Naive thymus-derived CD4-positive, alpha-beta T cell (primary cell): ENCODE data around the gene BSND. TPM values are rescaled to one million over a fixed set of nuclear protein-coding genes. Genes with fewer than 3 reads are reported as not detected.
"Not testable (repeated sequence)": the region's sequence is repeated elsewhere in the genome, so short reads cannot be mapped to it uniquely, and the experiment has no call there.

Source experiments
- ATAC-seq: fragments of 150-1000 bp; cut with Tn5 transposase; 2 replicates; pipeline ENCODE4 v1.10.0; 2021; ENCODE audit warnings: mild to moderate bottlenecking, moderate library complexity
- CTCF ChIA-PET: fragments of 350-600 bp; sonication (Branson Sonifier 250); formaldehyde crosslinking; loops from one replicate; lab custom pipeline; 2021; ENCODE audit warnings: antibody characterized with exemption; lab: Charles Lee
- POLR2A ChIA-PET: fragments of 350-600 bp; sonication (Branson Sonifier 250); formaldehyde crosslinking; loops from one replicate; lab custom pipeline; 2021; ENCODE audit warnings: antibody characterized with exemption, inconsistent platforms; lab: Charles Lee
- DNase-seq, 9 donors: peaks; one replicate each; pipeline versions ENCODE4 v3.0.0 to v3.0.0-alpha.2; 2020 to 2022; ENCODE audit warnings: mixed read lengths in 1 of 9
- H3K27ac ChIP-seq: one replicate; pipeline ENCODE4 v1.7.0; 2013; ENCODE audit warnings: mild to moderate bottlenecking, low read depth, low read length, moderate library complexity
- H3K27me3 ChIP-seq, 2 donors: one replicate each; pipeline ENCODE4 v1.7.0; 2013; ENCODE audit warnings: low read length in 2 of 2, mild to moderate bottlenecking in 2 of 2, moderate library complexity in 2 of 2; ENCODE audit not compliant: control insufficient read depth in 2 of 2, insufficient read depth in 2 of 2
- H3K36me3 ChIP-seq, 3 experiments: 1 replicate in 2 of 3; 2 replicates in 1 of 3; pipeline ENCODE4 v1.7.0; 2013; ENCODE audit warnings: low read length in 3 of 3, mild to moderate bottlenecking in 3 of 3, moderate library complexity in 1 of 3; ENCODE audit not compliant: insufficient read depth in 3 of 3, control insufficient read depth in 2 of 3
- H3K4me1 ChIP-seq, 2 donors: one replicate each; pipeline ENCODE4 v1.7.0; 2013; ENCODE audit warnings: low read length in 2 of 2, mild to moderate bottlenecking in 2 of 2, moderate library complexity in 1 of 2; ENCODE audit not compliant: control insufficient read depth in 2 of 2, insufficient read depth in 2 of 2
- H3K4me3 ChIP-seq: 2 replicates; pipeline ENCODE4 v1.7.0; 2013; ENCODE audit warnings: mild to moderate bottlenecking, low read length
- H3K9me3 ChIP-seq, 3 experiments: 1 replicate in 2 of 3; 2 replicates in 1 of 3; pipeline ENCODE4 v1.7.0; 2013; ENCODE audit warnings: low read length in 3 of 3; ENCODE audit not compliant: control insufficient read depth in 2 of 3
- H3K27ac Mint-ChIP-seq, 9 donors: one replicate each; pipeline ENCODE4 v1.8.0; 2020 to 2022; ENCODE audit warnings: mixed read lengths in 9 of 9, mild to moderate bottlenecking in 8 of 9, moderate library complexity in 5 of 9, inconsistent platforms in 2 of 9
- H3K27me3 Mint-ChIP-seq, 5 donors: one replicate each; pipeline ENCODE4 v1.8.0; 2021 to 2022; ENCODE audit warnings: mixed read lengths in 5 of 5, mild to moderate bottlenecking in 1 of 5
- H3K36me3 Mint-ChIP-seq, 5 donors: one replicate each; pipeline ENCODE4 v1.8.0; 2020 to 2022; ENCODE audit warnings: mixed read lengths in 5 of 5, mild to moderate bottlenecking in 3 of 5, inconsistent platforms in 1 of 5
- H3K4me1 Mint-ChIP-seq, 7 donors: one replicate each; pipeline ENCODE4 v1.8.0; 2020 to 2022; ENCODE audit warnings: mixed read lengths in 7 of 7, mild to moderate bottlenecking in 3 of 7, inconsistent platforms in 1 of 7
- H3K4me3 Mint-ChIP-seq, 10 donors: one replicate each; pipeline ENCODE4 v1.8.0; 2020 to 2022; ENCODE audit warnings: mild to moderate bottlenecking in 10 of 10, mixed read lengths in 10 of 10, moderate library complexity in 6 of 10, inconsistent platforms in 2 of 10
- H3K9me3 Mint-ChIP-seq, 11 donors: one replicate each; pipeline ENCODE4 v1.8.0; 2020 to 2022; ENCODE audit warnings: mixed read lengths in 11 of 11, mild to moderate bottlenecking in 4 of 11, inconsistent platforms in 1 of 11, moderate library complexity in 1 of 11
- intact Hi-C, 2 donors: fragments of 100-400 bp; cut with micrococcal nuclease; formaldehyde crosslinking; loops; one replicate each; pipeline ENCODE4 v1.15.1; 2023
- polyA plus RNA-seq, 2 donors: library from polyadenylated mRNA; unstranded; fragments of 300-500 nt; fragmentation: Illumina TruSeq; gene quantifications; one replicate each; pipeline ENCODE4 v1.2.3, GENCODE V29; 2021
- total RNA-seq, 6 experiments: library from RNA in 5 of 6; stranded (reverse) in 5 of 6; gene quantifications; 1 replicate in 5 of 6; 2 replicates in 1 of 6; pipeline ENCODE4 v1.2.3 and lab custom pipeline; 2021 to 2026

The BSND gene
- total and polyA plus RNA-seq, 7 experiments from 2014 or later: 0.05 TPM; not detected in 6

DNA sequence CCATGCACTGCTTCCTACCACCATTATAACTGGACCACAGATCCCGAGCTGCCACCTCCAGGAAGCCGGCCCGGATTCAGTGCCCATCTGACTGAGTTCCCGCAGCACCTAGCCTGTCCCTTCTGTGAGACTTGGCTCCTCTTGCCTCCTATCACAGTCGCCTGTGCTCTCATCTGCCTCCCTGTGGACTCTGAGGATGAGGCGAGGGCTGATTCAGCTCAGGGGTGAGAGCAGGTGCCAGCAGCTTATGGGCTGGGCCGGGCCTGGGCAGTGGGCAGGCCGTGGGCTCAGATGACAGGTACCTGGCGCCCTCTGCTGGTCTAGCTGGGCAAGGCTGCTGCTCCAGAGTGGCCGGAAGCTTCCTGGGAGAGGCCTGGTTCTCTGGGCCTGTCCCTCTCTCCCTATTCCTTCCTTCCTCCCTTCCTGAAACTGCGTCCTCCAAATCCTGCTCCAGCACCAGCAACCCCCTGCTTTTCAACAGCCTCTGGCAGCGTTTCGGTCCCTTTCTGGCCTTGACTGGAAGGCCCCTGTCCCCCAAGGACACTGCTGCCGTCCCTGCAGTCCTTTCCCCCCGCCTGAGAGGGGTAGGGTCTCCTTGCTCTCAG lies 23.3 kb downstream of the BSND start:
- ChIA-PET POLR2A (no interaction called here), CTCF (interaction anchor here (0.7 to 1.7 kb wide), 2 partner anchors 77 to 79 kb away, joined by 3 to 5 read pairs; no protein-coding TSS in a partner anchor)
- Mint-ChIP-seq H3K9me3 (no peaks in the 10 kb centered on the region), H3K4me1 (peaks cover 0 to 13% (median 0%) of the 10 kb centered on the region in 7 donors), H3K36me3 (no peaks in the 10 kb centered on the region), H3K27ac (no peak overlapping the region), H3K27me3 (peaks cover 5 to 13% (median 7%) of the 10 kb centered on the region in 5 donors), H3K4me3 (no peak overlapping the region)
- Histone ChIP-seq H3K27ac (no peak overlapping the region), H3K4me1 (no peaks in the 10 kb centered on the region), H3K27me3 (no peaks in the 10 kb centered on the region), H3K4me3 (no peak overlapping the region), H3K36me3 (no peaks in the 10 kb centered on the region), H3K9me3 (no peaks in the 10 kb centered on the region)
- intact Hi-C loops: loop anchor here (1.0 kb wide), 2 partner anchors 72 to 77 kb away; no protein-coding TSS in a partner anchor
- DNase-seq (peak; percentile 13 to 74 (median 34)), ATAC-seq (peak; percentile 98)

DNA sequence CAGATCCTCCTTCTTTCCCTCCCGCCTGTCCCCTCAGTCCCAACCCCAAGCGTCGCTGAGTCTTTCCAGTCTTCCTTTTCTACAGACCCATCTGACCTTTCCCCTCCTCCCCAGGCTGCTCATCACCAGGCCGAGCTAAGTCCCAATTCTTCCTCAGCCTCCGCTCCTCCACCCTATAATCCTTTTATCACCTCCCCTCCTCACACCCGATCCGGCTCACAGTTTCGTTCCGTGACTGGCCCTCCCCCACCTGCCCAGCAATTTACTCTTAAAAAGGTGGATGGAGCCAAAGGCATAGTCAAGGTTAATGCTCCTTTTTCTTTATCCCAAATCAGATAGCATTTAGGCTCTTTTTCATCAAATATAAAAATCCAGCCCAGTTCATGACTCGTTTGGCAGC lies 25.4 kb downstream of the BSND start:
- Mint-ChIP-seq H3K27ac (peak overlapping the region in 1 of 9 donors; percentile 70), H3K4me1 (peaks cover 0 to 13% (median 0%) of the 10 kb centered on the region in 7 donors)
- H3K4me3 ChIP-seq, intact Hi-C loops, H3K36me3 ChIP-seq, H3K36me3 Mint-ChIP-seq, DNase-seq, H3K4me1 ChIP-seq, H3K4me3 Mint-ChIP-seq, CTCF ChIA-PET, H3K27ac ChIP-seq, H3K9me3 ChIP-seq, POLR2A ChIA-PET, H3K27me3 Mint-ChIP-seq, ATAC-seq, H3K27me3 ChIP-seq, H3K9me3 Mint-ChIP-seq: not testable (repeated sequence)

DNA sequence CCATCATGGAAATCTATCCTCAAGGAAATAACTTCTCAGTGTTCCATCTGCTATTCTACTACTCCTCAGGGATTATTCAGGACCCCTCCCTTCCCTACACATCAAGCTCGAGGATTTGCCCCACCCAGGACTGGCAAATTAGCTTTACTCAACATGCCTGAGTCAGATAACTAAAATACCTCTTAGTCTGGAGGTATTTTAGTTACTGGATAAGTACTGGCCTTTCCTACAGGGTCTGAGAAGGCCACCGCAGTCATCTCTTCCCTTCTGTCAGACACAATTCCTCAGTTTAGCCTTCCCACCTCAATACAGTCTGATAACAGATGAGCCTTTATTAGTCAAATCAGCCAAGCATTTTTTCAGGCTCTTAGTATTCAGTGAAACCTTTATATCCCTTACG lies 27.9 kb downstream of the BSND start:
- H3K4me1 ChIP-seq, H3K9me3 Mint-ChIP-seq, H3K27me3 ChIP-seq, intact Hi-C loops, H3K27ac ChIP-seq, H3K9me3 ChIP-seq, CTCF ChIA-PET, ATAC-seq, H3K27ac Mint-ChIP-seq, H3K36me3 Mint-ChIP-seq, H3K36me3 ChIP-seq, H3K4me3 Mint-ChIP-seq, DNase-seq, H3K4me3 ChIP-seq, POLR2A ChIA-PET: not testable (repeated sequence)
- peaks cover 0 to 13% (median 0%) of the 10 kb centered on the region in 7 donors for H3K4me1 Mint-ChIP-seq
- H3K27me3 Mint-ChIP-seq: peaks cover 0 to 14% (median 0%) of the 10 kb centered on the region in 5 donors

- H3K9me3 Mint-ChIP-seq, POLR2A ChIA-PET, H3K4me3 Mint-ChIP-seq: not testable (repeated sequence)
Measured at GRCh38 chr1:55031098-55031497, 32.4 kb downstream of the BSND start.

GRCh38 chr1:55033265-55033614 lies 34.5 kb downstream of the BSND start:
- intact Hi-C loops: no loop called here
- Histone ChIP-seq H3K9me3 (no peaks in the 10 kb centered on the region), H3K36me3 (no peaks in the 10 kb centered on the region), H3K4me3 (no peak overlapping the region), H3K4me1 (no peaks in the 10 kb centered on the region), H3K27ac (no peak overlapping the region), H3K27me3 (no peaks in the 10 kb centered on the region)
- Mint-ChIP-seq H3K4me1 (peaks cover 0 to 6% (median 0%) of the 10 kb centered on the region in 7 donors), H3K36me3 (no peaks in the 10 kb centered on the region), H3K4me3 (no peak overlapping the region), H3K9me3 (no peaks in the 10 kb centered on the region), H3K27me3 (peaks cover 40 to 56% (median 47%) of the 10 kb centered on the region in 5 donors), H3K27ac (no peak overlapping the region)
- POLR2A ChIA-PET: no interaction called here
- ATAC-seq (no peak), DNase-seq (no peak)
- CTCF ChIA-PET: no interaction called here

More at GRCh38 chr1:55031098-55031497, 32.4 kb downstream of the BSND start:
- ATAC-seq, H3K27ac Mint-ChIP-seq, H3K36me3 ChIP-seq, H3K9me3 ChIP-seq, DNase-seq, intact Hi-C loops, H3K4me1 Mint-ChIP-seq, H3K4me1 ChIP-seq, H3K27ac ChIP-seq, H3K27me3 ChIP-seq, CTCF ChIA-PET, H3K36me3 Mint-ChIP-seq, H3K4me3 ChIP-seq: not testable (repeated sequence)
- peaks cover 22 to 43% (median 28%) of the 10 kb centered on the region in 5 donors for H3K27me3 Mint-ChIP-seq

- ChIA-PET POLR2A (no interaction called here), CTCF (no interaction called here)
- Mint-ChIP-seq H3K36me3 (no peaks in the 10 kb centered on the region), H3K4me1 (peaks cover 0 to 6% (median 0%) of the 10 kb centered on the region in 7 donors), H3K4me3 (no peak overlapping the region), H3K27me3 (peaks cover 48 to 65% (median 59%) of the 10 kb centered on the region in 5 donors), H3K27ac (no peak overlapping the region), H3K9me3 (no peaks in the 10 kb centered on the region)
- ATAC-seq (no peak), DNase-seq (no peak)
- Histone ChIP-seq H3K27ac (no peak overlapping the region), H3K4me3 (no peak overlapping the region), H3K4me1 (no peaks in the 10 kb centered on the region), H3K27me3 (no peaks in the 10 kb centered on the region), H3K9me3 (no peaks in the 10 kb centered on the region), H3K36me3 (no peaks in the 10 kb centered on the region)
- intact Hi-C loops: no loop called here
Measured at GRCh38 chr1:55034476-55035133, 35.9 kb downstream of the BSND start.

GRCh38 chr1:55035904-55036303 lies 37.2 kb downstream of the BSND start:
- Mint-ChIP-seq H3K36me3 (no peaks in the 10 kb centered on the region), H3K4me1 (peaks cover 0 to 6% (median 0%) of the 10 kb centered on the region in 7 donors), H3K4me3 (no peak overlapping the region), H3K9me3 (no peaks in the 10 kb centered on the region), H3K27me3 (peaks cover 54 to 71% (median 66%) of the 10 kb centered on the region in 5 donors), H3K27ac (no peak overlapping the region)
- H3K27me3 ChIP-seq: no peaks in the 10 kb centered on the region
- H3K36me3 ChIP-seq: no peaks in the 10 kb centered on the region
- CTCF ChIA-PET: no interaction called here
- POLR2A ChIA-PET: no interaction called here
- H3K9me3 ChIP-seq: no peaks in the 10 kb centered on the region
- H3K4me1 ChIP-seq: no peaks in the 10 kb centered on the region
- intact Hi-C loops: no loop called here
- ATAC-seq: peak; percentile 57
- no peak overlapping the region for H3K27ac ChIP-seq
- no peak overlapping the region for H3K4me3 ChIP-seq
- DNase-seq: no peak
